HG02642 (cell line): ENCODE measurements around the gene KCP.

Experiments used
- ATAC-seq: cut with Tn5 transposase; IDR thresholded peaks from one replicate; pipeline ENCODE4 v1.9.1; 2021; ENCODE audit warnings: mild to moderate bottlenecking; ENCODE audit not compliant: unreplicated experiment, poor library complexity

Gene KCP

DNA sequence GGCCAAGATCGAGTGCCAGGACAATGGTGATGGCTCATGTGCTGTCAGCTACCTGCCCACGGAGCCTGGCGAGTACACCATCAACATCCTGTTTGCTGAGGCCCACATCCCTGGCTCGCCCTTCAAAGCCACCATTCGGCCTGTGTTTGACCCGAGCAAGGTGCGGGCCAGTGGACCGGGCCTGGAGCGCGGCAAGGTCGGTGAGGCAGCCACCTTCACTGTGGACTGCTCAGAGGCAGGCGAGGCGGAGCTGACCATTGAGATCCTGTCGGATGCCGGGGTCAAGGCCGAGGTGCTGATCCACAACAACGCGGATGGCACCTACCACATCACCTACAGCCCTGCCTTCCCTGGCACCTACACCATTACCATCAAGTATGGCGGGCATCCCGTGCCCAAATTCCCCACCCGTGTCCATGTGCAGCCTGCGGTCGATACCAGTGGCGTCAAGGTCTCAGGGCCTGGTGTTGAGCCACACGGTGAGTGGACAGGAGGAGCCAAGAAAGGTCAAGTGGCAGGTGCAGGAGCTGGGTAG lies 65.7 kb downstream of the KCP start:
- no peak for ATAC-seq

DNA sequence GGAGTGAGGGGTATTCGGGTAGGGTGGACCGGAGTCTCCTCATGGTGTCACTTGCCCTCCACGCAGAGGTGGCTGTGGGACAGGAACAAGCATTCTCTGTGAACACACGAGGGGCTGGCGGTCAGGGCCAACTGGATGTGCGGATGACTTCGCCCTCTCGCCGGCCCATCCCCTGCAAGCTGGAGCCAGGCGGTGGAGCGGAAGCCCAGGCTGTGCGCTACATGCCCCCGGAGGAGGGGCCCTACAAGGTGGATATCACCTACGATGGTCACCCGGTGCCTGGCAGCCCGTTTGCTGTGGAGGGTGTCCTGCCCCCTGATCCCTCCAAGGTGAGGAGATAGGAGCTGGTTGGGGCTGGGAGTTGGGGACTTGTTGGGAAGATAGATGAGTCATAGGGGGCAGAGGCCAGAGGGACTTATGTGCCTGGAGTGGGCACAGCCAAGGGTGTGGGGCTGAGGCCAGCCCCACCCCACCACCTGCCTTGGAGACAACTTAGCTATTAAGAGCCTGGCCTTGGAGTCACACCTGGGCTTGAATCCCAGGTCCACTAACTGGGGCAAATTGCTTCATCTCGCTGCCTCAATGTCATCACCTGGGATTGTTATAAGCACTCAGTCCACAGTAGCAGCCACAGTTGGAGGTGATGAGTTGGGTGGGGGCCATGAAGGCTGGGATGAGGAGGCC lies 66.4 kb downstream of the KCP start:
- ATAC-seq = no peak

DNA sequence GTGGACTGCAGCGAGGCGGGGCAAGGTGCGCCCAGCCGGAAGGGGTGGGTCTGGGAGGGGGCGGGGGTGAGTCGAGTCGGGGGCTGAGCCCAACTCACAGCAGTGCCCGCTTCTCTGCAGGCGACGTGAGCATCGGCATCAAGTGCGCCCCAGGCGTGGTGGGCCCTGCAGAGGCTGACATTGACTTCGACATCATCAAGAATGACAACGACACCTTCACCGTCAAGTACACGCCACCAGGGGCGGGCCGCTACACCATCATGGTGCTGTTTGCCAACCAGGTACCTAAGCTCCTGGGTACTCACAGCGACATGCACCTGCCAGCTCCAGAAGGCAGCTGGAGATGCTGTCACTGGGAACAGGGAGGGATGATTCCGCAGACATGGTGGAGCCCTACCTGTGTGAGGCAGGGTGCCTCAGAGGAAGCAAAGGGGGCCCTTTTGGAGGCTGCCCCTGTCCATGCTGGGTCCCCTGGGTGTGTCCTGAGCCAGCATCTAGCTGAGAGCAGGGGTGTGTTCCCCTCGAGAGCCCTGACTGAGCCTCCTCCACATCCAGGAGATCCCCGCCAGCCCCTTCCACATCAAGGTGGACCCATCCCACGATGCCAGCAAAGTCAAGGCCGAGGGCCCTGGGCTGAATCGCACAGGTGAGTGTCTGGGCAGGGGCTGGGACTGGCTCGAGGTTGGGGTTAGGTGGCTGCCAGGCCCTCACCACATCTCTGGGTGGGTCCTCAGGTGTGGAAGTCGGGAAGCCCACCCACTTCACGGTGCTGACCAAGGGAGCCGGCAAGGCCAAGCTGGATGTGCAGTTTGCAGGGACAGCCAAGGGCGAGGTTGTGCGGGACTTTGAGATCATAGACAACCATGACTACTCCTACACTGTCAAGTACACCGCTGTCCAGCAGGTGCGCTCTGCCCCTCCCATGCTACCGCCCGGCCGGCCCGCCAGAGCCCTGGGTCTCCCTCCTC lies 67.6 kb downstream of the KCP start:
- ATAC-seq = no peak

DNA sequence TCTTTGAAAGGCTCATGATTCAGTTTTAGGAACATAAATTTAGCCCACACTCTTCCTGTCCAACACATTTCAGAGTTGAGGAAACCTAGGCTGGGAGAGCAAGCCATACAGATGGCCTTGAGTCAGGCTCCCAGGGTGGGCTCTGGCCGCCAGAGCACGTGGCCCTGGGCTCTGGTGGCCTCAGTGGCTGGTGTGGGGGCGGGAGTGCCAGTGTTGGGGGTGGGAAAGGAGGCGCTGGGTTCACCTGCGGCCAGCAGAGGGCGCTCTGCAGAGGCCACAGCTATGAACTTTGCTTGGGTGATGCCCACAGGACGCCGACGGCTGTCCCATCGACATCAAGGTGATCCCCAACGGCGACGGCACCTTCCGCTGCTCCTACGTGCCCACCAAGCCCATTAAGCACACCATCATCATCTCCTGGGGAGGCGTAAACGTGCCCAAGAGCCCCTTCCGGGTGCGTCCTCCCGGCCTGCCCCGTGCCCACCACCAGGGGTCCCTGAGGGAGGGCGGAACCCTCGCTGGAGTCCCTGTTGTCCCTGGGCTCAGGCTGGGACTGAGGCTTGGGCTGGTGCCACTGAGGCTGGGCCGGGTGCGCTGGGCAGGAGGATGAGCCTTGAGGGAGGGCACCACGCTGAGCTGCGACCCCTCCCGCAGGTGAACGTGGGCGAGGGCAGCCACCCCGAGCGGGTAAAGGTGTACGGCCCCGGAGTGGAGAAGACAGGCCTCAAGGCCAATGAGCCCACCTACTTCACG lies 68.4 kb downstream of the KCP start:
- no peak for ATAC-seq

DNA sequence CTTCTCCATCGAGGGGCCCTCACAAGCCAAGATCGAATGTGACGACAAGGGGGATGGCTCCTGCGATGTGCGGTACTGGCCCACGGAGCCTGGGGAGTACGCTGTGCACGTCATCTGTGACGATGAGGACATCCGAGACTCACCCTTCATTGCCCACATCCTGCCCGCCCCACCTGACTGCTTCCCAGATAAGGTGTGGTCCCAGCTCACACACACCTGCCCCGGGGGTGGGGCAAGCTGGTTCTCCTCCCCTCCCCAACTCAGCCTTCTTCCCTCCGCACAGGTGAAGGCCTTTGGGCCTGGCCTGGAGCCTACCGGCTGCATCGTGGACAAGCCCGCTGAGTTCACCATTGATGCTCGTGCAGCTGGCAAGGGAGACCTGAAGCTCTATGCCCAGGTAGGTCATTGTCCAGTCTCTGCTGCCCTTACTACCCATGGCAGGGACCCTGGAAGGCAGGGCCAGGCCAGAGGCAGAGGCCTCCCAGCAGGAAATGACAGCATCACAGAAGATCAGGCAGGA lies 69.3 kb downstream of the KCP start:
- no peak for ATAC-seq

DNA sequence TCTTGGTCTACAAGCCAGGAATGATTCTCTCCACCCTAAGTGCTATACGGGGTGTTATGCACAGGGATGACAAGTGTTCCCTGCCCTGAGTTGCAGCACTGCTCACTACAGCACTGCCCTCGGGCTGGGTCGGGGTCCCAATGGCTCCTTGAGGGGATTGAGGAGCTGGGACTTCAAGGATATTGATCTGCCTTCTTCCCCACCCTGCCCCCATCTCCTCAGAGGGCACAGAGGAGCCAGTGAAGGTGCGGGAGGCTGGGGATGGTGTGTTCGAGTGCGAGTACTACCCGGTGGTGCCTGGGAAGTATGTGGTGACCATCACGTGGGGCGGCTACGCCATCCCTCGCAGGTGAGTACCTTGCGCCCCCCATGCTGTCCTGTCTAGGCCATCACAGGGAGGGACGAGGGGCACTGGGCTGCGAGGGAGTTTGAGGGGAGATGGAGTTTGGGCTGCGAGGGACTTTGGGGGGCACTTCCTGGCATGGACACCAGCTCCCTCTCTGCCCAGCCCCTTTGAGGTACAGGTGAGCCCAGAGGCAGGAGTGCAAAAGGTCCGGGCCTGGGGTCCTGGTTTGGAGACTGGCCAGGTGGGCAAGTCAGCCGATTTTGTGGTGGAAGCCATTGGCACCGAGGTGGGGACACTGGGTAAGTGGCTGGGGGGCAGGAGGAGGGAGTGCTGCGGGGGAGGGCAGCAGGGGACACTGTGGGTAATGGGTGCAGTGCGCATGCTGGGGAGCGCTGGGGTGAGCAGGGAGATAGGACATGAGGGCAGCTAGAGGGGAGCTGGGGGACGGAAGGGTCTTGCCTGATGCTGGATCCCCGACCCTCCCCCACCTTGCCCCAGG lies 70.0 kb downstream of the KCP start:
- no peak for ATAC-seq

DNA sequence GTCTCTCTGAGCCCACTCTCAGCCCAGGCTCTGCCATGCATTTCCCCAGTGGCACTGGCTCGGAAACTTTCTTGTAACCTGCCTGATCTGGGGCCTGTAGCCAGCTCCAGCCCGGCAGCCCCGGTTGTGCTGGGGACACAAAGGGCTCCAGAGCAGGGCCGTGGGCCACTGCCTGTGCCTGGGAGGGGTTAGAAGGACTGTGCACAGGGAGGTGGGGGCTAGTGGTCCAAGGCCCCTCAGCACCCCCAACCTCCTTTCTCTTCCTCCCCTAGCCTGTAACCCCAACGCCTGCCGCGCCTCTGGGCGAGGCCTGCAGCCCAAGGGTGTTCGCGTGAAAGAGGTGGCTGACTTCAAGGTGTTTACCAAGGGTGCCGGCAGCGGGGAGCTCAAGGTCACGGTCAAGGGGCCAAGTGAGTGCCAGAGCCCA lies 70.7 kb downstream of the KCP start:
- ATAC-seq = no peak

DNA sequence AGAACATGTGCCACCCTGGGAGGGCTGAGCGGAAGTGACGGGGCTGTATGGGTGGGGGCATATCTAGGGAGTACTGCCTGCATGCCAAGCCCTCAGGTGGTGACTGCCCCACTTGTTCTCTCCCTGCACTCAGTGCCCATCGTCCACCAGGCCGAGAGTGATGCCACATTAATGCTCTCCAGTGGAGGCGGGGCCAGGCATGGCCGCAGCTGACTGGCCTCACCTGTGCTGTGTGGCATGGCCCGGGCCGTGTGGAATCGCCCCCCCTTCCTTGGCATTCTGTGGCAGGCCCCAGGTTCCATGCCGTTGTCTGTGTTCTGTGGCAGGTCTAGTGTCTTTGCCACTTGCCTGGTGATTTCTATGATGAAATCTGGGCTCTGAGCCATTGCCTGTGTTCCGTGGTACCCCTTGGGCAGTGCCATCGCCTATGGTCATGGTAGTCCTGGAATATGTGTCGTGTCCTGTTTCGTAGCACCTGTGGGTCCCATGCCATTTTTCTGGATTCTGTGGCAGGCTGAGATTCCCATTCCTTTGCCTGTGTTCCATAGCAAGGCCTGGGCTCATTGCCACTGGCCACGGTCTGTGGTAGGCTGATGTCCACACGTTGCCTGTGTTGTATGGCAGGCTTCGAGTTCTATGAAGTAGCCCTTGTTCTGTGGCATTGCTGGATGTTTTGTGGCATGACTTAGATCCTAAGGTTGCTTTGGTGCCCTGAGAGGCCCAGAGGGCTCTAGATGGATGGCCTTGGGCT lies 71.4 kb downstream of the KCP start:
- ATAC-seq = no peak

DNA sequence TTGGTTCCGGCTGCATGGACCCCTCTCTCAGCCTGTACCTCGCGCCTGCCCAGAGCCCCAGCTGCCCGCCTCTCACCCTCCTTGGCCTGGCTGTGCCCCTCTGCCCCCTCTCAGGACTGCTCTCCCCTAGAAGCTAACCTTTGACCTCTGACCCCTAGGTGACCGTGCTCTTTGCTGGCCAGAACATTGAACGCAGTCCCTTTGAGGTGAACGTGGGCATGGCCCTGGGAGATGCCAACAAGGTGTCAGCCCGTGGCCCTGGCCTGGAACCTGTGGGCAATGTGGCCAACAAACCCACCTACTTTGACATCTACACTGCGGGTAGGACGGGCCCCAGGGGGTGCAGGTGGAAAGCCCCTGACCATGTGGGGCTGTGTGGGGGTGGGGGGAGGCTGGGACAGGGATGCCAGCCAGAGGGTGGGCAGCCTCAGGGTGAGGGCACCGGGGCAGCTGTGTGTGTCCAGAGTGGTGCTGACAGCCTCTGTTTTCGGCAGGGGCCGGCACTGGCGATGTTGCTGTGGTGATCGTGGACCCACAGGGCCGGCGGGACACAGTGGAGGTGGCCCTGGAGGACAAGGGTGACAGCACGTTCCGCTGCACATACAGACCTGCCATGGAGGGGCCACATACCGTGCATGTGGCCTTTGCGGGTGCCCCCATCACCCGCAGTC lies 72.3 kb downstream of the KCP start:
- no peak for ATAC-seq

DNA sequence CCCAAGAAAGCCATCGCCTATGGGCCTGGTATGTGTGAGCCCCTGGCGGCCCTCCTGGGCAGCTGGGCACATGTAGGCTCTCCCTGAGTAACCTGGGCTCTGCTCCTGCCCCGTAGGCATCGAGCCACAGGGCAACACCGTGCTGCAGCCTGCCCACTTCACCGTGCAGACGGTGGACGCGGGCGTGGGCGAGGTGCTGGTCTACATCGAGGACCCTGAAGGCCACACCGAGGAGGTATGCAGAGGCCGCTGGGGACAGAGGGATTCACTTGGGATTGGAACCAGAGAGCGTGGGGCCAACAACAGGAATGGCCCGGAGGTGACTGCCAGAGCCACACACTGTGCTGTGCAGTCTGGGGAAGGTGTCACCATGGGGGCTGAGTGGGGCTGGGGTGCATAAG lies 73.0 kb downstream of the KCP start:
- no peak for ATAC-seq

DNA sequence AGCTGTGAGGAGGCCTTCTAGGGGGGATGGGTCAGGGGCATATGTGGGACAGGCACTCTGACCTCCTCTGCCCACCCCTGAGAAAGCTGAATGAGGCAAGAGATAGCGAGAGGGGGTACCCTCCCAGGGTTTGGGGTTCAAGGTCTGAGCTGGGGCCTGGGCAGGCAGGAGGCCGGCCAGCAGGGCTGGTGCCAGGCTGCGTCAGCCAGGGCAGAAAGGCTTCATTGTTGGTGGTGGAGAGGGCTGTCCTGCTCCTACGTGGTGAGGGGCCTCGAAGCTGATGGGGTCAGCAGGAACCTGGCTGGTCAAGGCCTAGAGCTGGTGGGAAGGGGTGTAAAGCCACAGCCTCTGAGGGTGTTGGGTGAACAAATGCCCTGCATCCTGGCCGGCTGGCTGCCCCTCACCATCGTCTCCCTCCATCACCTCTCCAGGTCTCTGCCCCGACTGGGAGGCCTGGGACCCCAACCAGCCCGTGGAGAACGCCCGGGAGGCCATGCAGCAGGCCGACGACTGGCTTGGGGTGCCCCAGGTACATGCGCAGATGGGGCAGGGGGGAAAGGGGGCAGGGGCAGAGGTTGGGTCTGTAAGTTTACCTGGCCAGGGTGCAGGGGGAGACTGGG lies 73.7 kb downstream of the KCP start:
- ATAC-seq = no peak

DNA sequence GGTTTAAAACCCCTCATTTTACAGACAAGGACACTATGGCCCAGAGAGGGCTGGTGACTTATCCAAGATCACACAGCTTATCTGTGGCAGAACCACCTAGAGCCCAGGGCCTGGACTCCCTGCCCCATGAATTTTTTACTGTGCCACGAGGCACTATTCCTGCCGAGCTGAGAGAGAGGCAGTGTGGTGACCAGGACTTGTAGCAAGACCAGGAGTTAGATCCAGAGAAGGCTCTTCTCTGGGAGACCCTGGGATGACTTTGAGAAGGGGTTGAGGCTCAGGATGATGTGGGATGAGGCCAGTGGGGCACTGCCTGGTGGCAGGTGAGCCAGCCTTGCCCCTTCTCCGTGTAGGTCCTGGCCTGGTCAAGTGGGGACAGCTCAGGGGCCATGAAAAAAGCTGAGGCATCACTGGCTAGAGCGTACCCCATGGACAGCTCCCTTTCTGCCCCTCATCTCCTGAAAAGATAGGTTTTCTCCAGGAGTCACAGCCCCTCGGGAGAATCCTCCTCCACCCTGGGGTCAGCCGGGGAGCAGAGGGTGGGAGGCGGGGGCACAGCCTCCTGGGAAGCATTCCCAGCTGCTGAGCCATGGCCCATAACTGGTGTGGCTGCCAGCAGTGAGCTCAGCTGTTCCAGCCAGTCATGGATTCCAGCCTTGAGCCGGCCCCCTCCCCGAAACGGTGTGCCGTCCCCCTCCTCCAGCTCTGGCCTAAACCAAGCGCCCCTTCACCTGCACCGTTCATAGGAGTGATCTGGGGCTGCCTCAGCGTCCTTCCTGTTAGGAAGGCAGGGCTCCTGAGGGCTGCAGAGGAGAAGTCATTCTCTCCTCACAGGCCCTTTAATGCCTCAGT lies 74.5 kb downstream of the KCP start:
- no peak for ATAC-seq

DNA sequence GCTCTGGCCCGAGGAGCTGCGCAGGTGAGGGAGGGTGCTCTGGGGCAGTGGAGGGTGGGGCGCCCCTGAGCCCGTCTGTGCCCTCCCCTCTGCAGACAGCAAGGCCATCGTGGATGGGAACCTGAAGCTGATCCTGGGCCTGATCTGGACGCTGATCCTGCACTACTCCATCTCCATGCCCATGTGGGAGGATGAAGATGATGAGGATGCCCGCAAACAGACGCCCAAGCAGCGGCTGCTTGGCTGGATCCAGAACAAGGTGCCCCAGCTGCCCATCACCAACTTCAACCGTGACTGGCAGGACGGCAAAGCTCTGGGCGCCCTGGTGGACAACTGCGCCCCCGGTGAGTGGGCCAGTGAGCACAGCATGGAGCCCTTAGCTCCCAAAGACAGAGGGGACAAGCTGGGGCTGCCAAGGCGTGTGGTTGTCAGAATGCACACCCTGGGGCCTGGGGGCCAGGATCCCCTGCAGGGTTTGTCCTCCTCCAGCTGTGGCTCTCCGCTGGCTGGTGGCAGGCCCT lies 75.2 kb downstream of the KCP start:
- no peak for ATAC-seq

DNA sequence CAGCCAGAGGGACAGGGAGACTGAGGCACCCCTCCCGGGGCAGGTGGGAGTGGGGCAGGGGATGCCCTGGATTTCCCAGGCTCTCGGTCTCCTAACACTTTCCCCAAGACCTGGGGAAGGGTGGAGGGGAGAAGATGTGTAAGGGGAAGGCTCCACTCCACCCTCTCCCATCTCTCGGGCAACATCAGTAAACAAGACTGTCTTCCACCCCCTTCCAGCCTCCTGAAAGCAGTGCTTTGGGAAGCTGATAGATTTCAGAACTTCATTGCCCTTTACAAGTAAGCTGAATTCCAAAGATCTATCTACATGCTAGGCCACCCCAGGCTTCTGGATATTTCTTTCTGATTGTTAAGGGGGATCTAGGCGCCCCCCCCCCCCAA lies 76.6 kb downstream of the KCP start:
- ATAC-seq = no peak

DNA sequence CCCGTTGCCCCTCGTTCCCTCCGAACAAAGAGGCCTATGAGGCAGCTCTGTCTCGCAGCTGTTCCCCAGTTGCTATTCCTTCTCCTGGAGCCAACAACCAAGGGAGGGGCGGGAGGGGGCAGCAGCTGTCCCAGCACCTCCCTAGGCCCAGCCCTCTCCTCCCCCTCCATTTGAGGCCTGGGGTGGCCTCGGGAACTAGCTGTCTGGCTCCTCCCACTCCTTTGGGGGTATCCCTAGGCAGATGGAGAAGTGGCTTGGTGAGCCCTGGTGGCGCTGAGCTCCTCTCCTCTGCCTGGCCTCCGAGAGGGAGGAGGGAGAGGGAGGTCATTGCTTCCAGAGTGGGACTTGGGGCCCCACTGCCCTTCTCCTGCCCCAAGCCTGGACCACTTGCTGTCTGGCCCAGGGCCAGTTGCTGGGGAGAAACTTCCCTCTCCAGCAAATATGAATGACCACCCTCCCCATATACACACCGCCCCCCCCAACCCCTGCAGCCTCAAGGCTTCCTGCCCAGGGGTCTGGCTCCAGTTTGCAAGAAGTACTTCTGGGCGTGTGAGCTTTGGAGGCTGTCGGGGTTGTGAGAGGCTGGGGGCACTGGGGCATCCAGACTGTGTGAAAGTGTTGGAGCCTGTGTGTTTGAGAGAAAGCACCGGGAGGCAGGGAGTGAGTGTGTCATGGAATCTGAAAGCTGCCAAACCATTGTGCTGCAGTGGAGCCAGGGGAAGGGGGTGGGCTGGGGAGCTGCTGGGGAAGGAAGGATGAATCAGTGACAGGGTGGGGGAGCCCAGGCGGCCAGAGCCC lies 77.2 kb downstream of the KCP start:
- no peak for ATAC-seq

DNA sequence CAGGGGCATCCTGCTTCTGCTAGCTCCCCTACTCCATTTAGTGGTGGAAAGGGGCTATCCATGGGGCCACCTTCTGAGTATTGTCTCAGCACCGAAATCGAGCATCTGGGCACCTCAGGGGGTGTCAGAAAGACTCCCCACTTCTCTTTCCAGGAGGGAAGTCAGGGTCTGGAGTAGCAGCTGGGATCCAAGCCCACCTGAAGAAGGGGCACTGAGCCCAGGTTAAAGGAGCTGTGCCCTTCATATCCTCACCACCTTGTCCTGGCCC lies 77.7 kb downstream of the KCP start:
- ATAC-seq = no peak
